K562 (cell line): ENCODE results near the gene ZNF689. TPM values are rescaled to one million over a fixed set of nuclear protein-coding genes. Genes with fewer than 3 reads are reported as not detected.

Experiments used
- ATF6 ChIP-seq: sonication (generic); formaldehyde crosslinking; IDR thresholded peaks from 2 replicates; pipeline ENCODE4 v1.4.0; 2020; ENCODE audit warnings: mild to moderate bottlenecking, missing genetic modification reagents
- CBX8 ChIP-seq: fragments of 200-600 bp; sonication (generic); IDR thresholded peaks from 2 replicates; pipeline ENCODE4 v1.6.1; 2012; ENCODE audit warnings: borderline replicate concordance, mixed run types, low read depth, mild to moderate bottlenecking, moderate library complexity, mixed read lengths, low read length, control low read depth, inconsistent platforms; ENCODE audit not compliant: poor library complexity, severe bottlenecking; ENCODE audit errors: extremely low read depth
- HMGN3 ChIP-seq: IDR thresholded peaks from 2 replicates; pipeline ENCODE4 v1.6.1; 2011; ENCODE audit warnings: borderline replicate concordance, low read depth, mild to moderate bottlenecking, mixed read lengths, low read length; ENCODE audit not compliant: insufficient read length; ENCODE audit errors: extremely low read depth
- NFXL1 ChIP-seq: fragments of 450-650 bp; formaldehyde crosslinking; IDR thresholded peaks from 2 replicates; pipeline ENCODE4 v1.4.0; 2021; ENCODE audit warnings: mild to moderate bottlenecking
- RBM25 ChIP-seq: fragments of 200-400 bp; formaldehyde crosslinking; IDR thresholded peaks from 2 replicates; pipeline ENCODE4 v1.6.1; 2018; ENCODE audit warnings: low read length, low read depth, moderate library complexity; ENCODE audit not compliant: severe bottlenecking
- SRSF1 ChIP-seq: fragments of 200-400 bp; formaldehyde crosslinking; IDR thresholded peaks from 2 replicates; pipeline ENCODE4 v1.6.1; 2017; ENCODE audit warnings: mild to moderate bottlenecking, low read depth, low read length, moderate library complexity
- TOE1 ChIP-seq, 2 experiments: fragments of 450-650 bp in 1 of 2; sonication (generic) in 1 of 2; formaldehyde crosslinking in 1 of 2; IDR thresholded peaks; 2 replicates each; pipeline versions ENCODE4 v1.7.1 to v1.8.0; 2016 to 2022; ENCODE audit warnings: borderline replicate concordance in 2 of 2, mild to moderate bottlenecking in 2 of 2, antibody characterized with exemption in 1 of 2, inconsistent platforms in 1 of 2, low read depth in 1 of 2, missing genetic modification reagents in 1 of 2, moderate library complexity in 1 of 2
- ZBTB7A ChIP-seq: IDR thresholded peaks from 2 replicates; pipeline ENCODE4 v1.6.1; 2011; ENCODE audit warnings: low read depth, mild to moderate bottlenecking, low read length, moderate library complexity, borderline replicate concordance; ENCODE audit not compliant: control insufficient read depth
- ZFP91 ChIP-seq: sonication (generic); formaldehyde crosslinking; IDR thresholded peaks from 2 replicates; pipeline ENCODE4 v1.8.0; 2022; ENCODE audit warnings: mild to moderate bottlenecking, missing genetic modification reagents
- ZKSCAN3 ChIP-seq: fragments of 250-450 bp; sonication (Bioruptor Pico); IDR thresholded peaks from 2 replicates; pipeline ENCODE4 v1.4.0; 2020
- ZNF395 ChIP-seq: fragments of 200-800 bp; sonication (Bioruptor generic); IDR thresholded peaks from 2 replicates; pipeline ENCODE4 v1.6.1; 2017; ENCODE audit warnings: missing genetic modification characterization, missing compliant biosample characterization
- ZNF518B ChIP-seq: fragments of 250-450 bp; sonication (Bioruptor Pico); IDR thresholded peaks from 2 replicates; pipeline ENCODE4 v1.5.0; 2021; ENCODE audit warnings: mild to moderate bottlenecking, moderate library complexity
- polyA plus RNA-seq, 8 experiments: library from polyadenylated mRNA; depleted of rRNA in 4 of 8; stranded (reverse) in 5 of 8; unstranded in 3 of 8; fragments of >200 nt; fragmentation: Nextera tagmentation in 2 of 8; fragmentation: Illumina TruSeq in 1 of 8; extraction: Ambion mirVana in 2 of 8; extraction: Trizol in 1 of 8; gene quantifications; 2 replicates each; pipeline versions ENCODE4 v1.2.1 to v1.2.3, GENCODE V29; 2011 to 2014; ENCODE audit warnings: inconsistent platforms in 1 of 8, missing spikeins in 1 of 8
- total RNA-seq, 7 experiments: library from RNA; depleted of rRNA in 6 of 7; stranded (reverse); fragments of >200 nt in 6 of 7; fragmentation: Illumina TruSeq in 2 of 7; extraction: Trizol in 2 of 7; gene quantifications; 2 replicates each; pipeline versions ENCODE4 v1.2.1 to v1.2.3, GENCODE V29; 2011 to 2021; ENCODE audit warnings: low replicate concordance in 1 of 7
- TF ChIP-seq, protein P1 (sequence below), 2 experiments: IDR thresholded peaks in 1 of 2; conservative IDR thresholded peaks in 1 of 2; 2 replicates each; pipeline ENCODE4 v1.6.1; 2016; ENCODE audit warnings: low read depth in 2 of 2, mild to moderate bottlenecking in 1 of 2, missing compliant biosample characterization in 1 of 2, missing genetic modification characterization in 1 of 2, moderate library complexity in 1 of 2

The ZNF689 gene
- total and polyA plus RNA-seq, 9 of the 15 experiments (the other 6 are each of a cell fraction or from before 2014, with no cell fraction given) = 5.4 to 15.4 (median 10.8) TPM

DNA sequence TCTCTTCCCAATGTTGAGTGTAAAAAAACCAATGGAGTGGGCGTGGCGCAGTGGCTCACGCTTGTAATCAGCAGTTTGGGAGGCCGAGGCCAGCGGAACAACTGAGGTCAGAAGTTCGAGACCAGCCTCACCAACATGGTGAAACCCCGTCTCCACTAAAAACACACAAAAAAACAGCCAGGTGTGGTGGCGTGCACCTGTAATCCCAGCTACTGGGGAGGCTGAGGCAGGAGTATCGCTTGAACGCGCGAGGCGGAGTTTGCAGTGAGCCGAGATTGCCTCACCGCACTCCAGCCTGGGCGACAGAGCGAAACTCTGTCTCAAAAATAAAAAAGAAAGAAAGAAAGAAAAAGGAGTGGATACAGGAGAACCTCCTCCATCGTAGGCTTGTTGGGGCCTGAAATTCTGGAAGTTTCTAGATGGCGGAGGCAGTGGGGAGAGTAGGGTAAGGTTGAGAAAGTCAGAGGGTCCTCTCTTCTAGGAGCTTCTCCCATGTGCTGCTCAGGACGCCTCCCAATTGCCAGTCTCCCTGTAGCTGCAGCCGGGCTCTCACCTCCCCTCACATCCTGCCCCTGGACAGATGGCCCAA, 51.3 kb downstream of the ZNF689 start (continued):
- TF ChIP-seq ZBTB7A = no peak
- TF ChIP-seq SRSF1 = no peak
- TF ChIP-seq ATF6 (CRISPR knock-in tag) = no peak
- no peak; the same call in 1 of the 2 replicates for TF ChIP-seq TOE1 (IDR thresholded peaks at IDR 0.05; ENCODE audit: borderline replicate concordance)
- TF ChIP-seq TOE1 (CRISPR knock-in tag; IDR thresholded peaks at IDR 0.05; ENCODE audit: borderline replicate concordance, low read depth) = no peak
- TF ChIP-seq, protein P1, sequence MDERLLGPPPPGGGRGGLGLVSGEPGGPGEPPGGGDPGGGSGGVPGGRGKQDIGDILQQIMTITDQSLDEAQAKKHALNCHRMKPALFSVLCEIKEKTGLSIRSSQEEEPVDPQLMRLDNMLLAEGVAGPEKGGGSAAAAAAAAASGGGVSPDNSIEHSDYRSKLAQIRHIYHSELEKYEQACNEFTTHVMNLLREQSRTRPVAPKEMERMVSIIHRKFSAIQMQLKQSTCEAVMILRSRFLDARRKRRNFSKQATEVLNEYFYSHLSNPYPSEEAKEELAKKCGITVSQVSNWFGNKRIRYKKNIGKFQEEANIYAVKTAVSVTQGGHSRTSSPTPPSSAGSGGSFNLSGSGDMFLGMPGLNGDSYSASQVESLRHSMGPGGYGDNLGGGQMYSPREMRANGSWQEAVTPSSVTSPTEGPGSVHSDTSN (CRISPR knock-in tag; IDR thresholded peaks at IDR 0.05; ENCODE audit: low read depth) = no peak
- TF ChIP-seq, protein P1 (tag; conservative IDR thresholded peaks at IDR 0.05; ENCODE audit: low read depth) = no peak
- TF ChIP-seq RBM25 = no peak
- no peak for TF ChIP-seq ZKSCAN3 (CRISPR knock-in tag)
- no peak for TF ChIP-seq NFXL1 (CRISPR knock-in tag)
- TF ChIP-seq ZFP91 (CRISPR knock-in tag) = no peak
- peak; percentile 58; the same call in 1 of the 2 replicates for TF ChIP-seq ZNF395 (CRISPR knock-in tag)
- no peak for TF ChIP-seq CBX8
- TF ChIP-seq ZNF518B (CRISPR knock-in tag) = no peak
- TF ChIP-seq HMGN3 = no peak
